Keratinocyte (primary cell): Measurements from ENCODE around the gene SCMH1. TPM values are rescaled to one million over a fixed set of nuclear protein-coding genes. Genes with fewer than 3 reads are reported as not detected.

Experiments
- DNase-seq: peaks from one replicate; pipeline ENCODE4 v3.0.0-alpha.2; 2011; ENCODE audit warnings: low read depth, missing footprints, low spot score
- FAIRE-seq: peaks from 2 replicates; lab custom pipeline; 2011; peaks lifted over from hg19 to GRCh38; lab: Jason Lieb, UNC
- H2AFZ ChIP-seq: 2 replicates; pipeline ENCODE4 v1.6.0; 2012; ENCODE audit warnings: low read length, control low read depth, inconsistent platforms; ENCODE audit not compliant: control insufficient read depth
- H3K27ac ChIP-seq: 2 replicates; pipeline ENCODE4 v1.5.1; 2011; ENCODE audit warnings: low read length; ENCODE audit not compliant: control insufficient read depth, insufficient read depth
- H3K27me3 ChIP-seq: 3 replicates; pipeline ENCODE4 v1.6.0; 2011; ENCODE audit warnings: low read length; ENCODE audit not compliant: control insufficient read depth, insufficient read depth; ENCODE audit errors: extremely low read depth
- H3K36me3 ChIP-seq, 2 experiments: 2 replicates in 1 of 2; 3 replicates in 1 of 2; pipeline ENCODE4 v1.5.1; 2011; ENCODE audit warnings: low read length in 2 of 2, mild to moderate bottlenecking in 1 of 2; ENCODE audit not compliant: control insufficient read depth in 2 of 2, insufficient read depth in 2 of 2; ENCODE audit errors: extremely low read depth in 1 of 2
- H3K4me1 ChIP-seq: 3 replicates; pipeline ENCODE4 v1.5.1; 2011; ENCODE audit warnings: low read length; ENCODE audit not compliant: control insufficient read depth, insufficient read depth; ENCODE audit errors: extremely low read depth
- H3K4me2 ChIP-seq: 3 replicates; pipeline ENCODE4 v1.6.0; 2011; ENCODE audit warnings: low read depth, low read length; ENCODE audit not compliant: control insufficient read depth, insufficient read depth; ENCODE audit errors: extremely low read depth
- H3K4me3 ChIP-seq, 3 experiments: fragments of 200-600 bp in 1 of 3; sonication (generic) in 1 of 3; 2 replicates in 2 of 3; 3 replicates in 1 of 3; pipeline ENCODE4 v1.5.1; 2011 to 2016; ENCODE audit warnings: low read length in 3 of 3, mild to moderate bottlenecking in 3 of 3, control low read depth in 2 of 3, inconsistent platforms in 1 of 3, low read depth in 1 of 3, mixed read lengths in 1 of 3, mixed run types in 1 of 3, moderate library complexity in 1 of 3; ENCODE audit not compliant: control insufficient read depth in 2 of 3, insufficient read depth in 2 of 3; ENCODE audit errors: extremely low read depth in 1 of 3
- H3K79me2 ChIP-seq: 2 replicates; pipeline ENCODE4 v1.6.0; 2012; ENCODE audit warnings: low read length; ENCODE audit not compliant: control insufficient read depth, insufficient read depth
- H3K9ac ChIP-seq: 3 replicates; pipeline ENCODE4 v1.6.0; 2011; ENCODE audit warnings: low read length; ENCODE audit not compliant: control insufficient read depth, insufficient read depth; ENCODE audit errors: extremely low read depth
- H3K9me1 ChIP-seq: 3 replicates; pipeline ENCODE4 v1.6.0; 2011; ENCODE audit warnings: low read length; ENCODE audit not compliant: control insufficient read depth, insufficient read depth; ENCODE audit errors: extremely low read depth
- H3K9me3 ChIP-seq: 2 replicates; pipeline ENCODE4 v1.5.1; 2012; ENCODE audit warnings: low read depth, low read length; ENCODE audit not compliant: control insufficient read depth
- H4K20me1 ChIP-seq: 3 replicates; pipeline ENCODE4 v1.6.0; 2011; ENCODE audit warnings: low read length; ENCODE audit not compliant: control insufficient read depth, insufficient read depth; ENCODE audit errors: extremely low read depth
- EZH2 ChIP-seq: IDR thresholded peaks from one replicate; pipeline ENCODE4 v1.6.1; 2012; ENCODE audit warnings: inconsistent platforms, mild to moderate bottlenecking, low read length, moderate library complexity
- dilution Hi-C: fragments of 300-500 bp; cut with MboI; formaldehyde crosslinking; loops from one replicate; pipeline ENCODE4 v1.7.0; 2020; ENCODE audit warnings: low sequenced_read_pairs; ENCODE audit not compliant: extremely low pct_ligation_motif_present
- polyA plus RNA-seq, 5 experiments: library from polyadenylated mRNA; depleted of rRNA in 3 of 5; stranded (reverse) in 3 of 5; stranded (forward) in 1 of 5; unstranded in 1 of 5; fragments of >200 nt; gene quantifications; 1 replicate in 1 of 5; 2 replicates in 3 of 5; 3 replicates in 1 of 5; pipeline versions ENCODE4 v1.2.1 to v1.2.3, GENCODE V29; 2011 to 2012; ENCODE audit warnings: missing spikeins in 2 of 5, low read depth in 1 of 5, low replicate concordance in 1 of 5
- TF ChIP-seq, protein P1 (sequence below), 3 experiments: IDR thresholded peaks in 1 of 3; conservative IDR thresholded peaks in 1 of 3; optimal IDR thresholded peaks in 1 of 3; 2 replicates in 2 of 3; 3 replicates in 1 of 3; pipeline versions ENCODE3 to v1.5.1; 2011; ENCODE audit warnings: low read length in 3 of 3, mild to moderate bottlenecking in 3 of 3, moderate library complexity in 2 of 3, control low read depth in 1 of 3, inconsistent platforms in 1 of 3; ENCODE audit not compliant: insufficient read depth in 2 of 3; ENCODE audit errors: extremely low read depth in 1 of 3

Gene SCMH1
- polyA plus RNA-seq, 1 donor (not counting 4 experiments of a cell fraction or from before 2014, with no cell fraction given) = 29.9 TPM

GRCh38 chr1:41261926-41262618 lies 20.0 kb upstream of the SCMH1 start:
- H3K36me3 ChIP-seq = no peaks in the 10 kb centered on the region
- H2AFZ ChIP-seq = no peak overlapping the region
- DNase-seq = no peak
- no peaks in the 10 kb centered on the region for H3K9me1 ChIP-seq
- H3K79me2 ChIP-seq = no peaks in the 10 kb centered on the region
- no peaks in the 10 kb centered on the region for H4K20me1 ChIP-seq
- H3K4me1 ChIP-seq = no peaks in the 10 kb centered on the region
- FAIRE-seq = no peak
- no peak overlapping the region for H3K4me3 ChIP-seq
- no peak overlapping the region for H3K4me2 ChIP-seq
- dilution Hi-C loops = no loop called here
- H3K27me3 ChIP-seq = peaks cover 9% of the 10 kb centered on the region
- TF ChIP-seq, protein P1, sequence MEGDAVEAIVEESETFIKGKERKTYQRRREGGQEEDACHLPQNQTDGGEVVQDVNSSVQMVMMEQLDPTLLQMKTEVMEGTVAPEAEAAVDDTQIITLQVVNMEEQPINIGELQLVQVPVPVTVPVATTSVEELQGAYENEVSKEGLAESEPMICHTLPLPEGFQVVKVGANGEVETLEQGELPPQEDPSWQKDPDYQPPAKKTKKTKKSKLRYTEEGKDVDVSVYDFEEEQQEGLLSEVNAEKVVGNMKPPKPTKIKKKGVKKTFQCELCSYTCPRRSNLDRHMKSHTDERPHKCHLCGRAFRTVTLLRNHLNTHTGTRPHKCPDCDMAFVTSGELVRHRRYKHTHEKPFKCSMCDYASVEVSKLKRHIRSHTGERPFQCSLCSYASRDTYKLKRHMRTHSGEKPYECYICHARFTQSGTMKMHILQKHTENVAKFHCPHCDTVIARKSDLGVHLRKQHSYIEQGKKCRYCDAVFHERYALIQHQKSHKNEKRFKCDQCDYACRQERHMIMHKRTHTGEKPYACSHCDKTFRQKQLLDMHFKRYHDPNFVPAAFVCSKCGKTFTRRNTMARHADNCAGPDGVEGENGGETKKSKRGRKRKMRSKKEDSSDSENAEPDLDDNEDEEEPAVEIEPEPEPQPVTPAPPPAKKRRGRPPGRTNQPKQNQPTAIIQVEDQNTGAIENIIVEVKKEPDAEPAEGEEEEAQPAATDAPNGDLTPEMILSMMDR (optimal IDR thresholded peaks at IDR 0.05 in 1 of 3, IDR thresholded peaks at IDR 0.05 in 1 of 3, conservative IDR thresholded peaks at IDR 0.05 in 1 of 3; ENCODE audit: extremely low read depth in 1 of 3, insufficient read depth in 2 of 3, low read length in 3 of 3) = no peak
- TF ChIP-seq EZH2 = no peak
- no peak overlapping the region for H3K27ac ChIP-seq
- H3K9ac ChIP-seq = no peak overlapping the region
- H3K9me3 ChIP-seq = no peaks in the 10 kb centered on the region

- Histone ChIP-seq H3K9me3 (no peaks in the 10 kb centered on the region), H3K79me2 (no peaks in the 10 kb centered on the region), H3K27ac (no peak overlapping the region), H3K9ac (no peak overlapping the region), H3K4me1 (no peaks in the 10 kb centered on the region), H3K9me1 (no peaks in the 10 kb centered on the region), H3K4me2 (no peak overlapping the region), H4K20me1 (no peaks in the 10 kb centered on the region), H3K27me3 (peaks cover 9% of the 10 kb centered on the region), H2AFZ (no peak overlapping the region), H3K4me3 (no peak overlapping the region), H3K36me3 (no peaks in the 10 kb centered on the region)
- no peak for DNase-seq
- no peak for FAIRE-seq
- no peak for TF ChIP-seq EZH2
- TF ChIP-seq, protein P1 (optimal IDR thresholded peaks at IDR 0.05 in 1 of 3, IDR thresholded peaks at IDR 0.05 in 1 of 3, conservative IDR thresholded peaks at IDR 0.05 in 1 of 3; ENCODE audit: extremely low read depth in 1 of 3, insufficient read depth in 2 of 3, low read length in 3 of 3) = no peak
- dilution Hi-C loops = no loop called here
Observed at GRCh38 chr1:41260768-41261167, 18.7 kb upstream of the SCMH1 start.
